Aorta (tissue), 5 donors: Measurements from ENCODE around the gene VPS35L. TPM values are rescaled to one million over a fixed set of nuclear protein-coding genes. Genes with fewer than 3 reads are reported as not detected.

Source experiments
- ATAC-seq: fragments of 200-7000 bp; cut with Tn5 transposase; one replicate; pipeline ENCODE4 v1.9.1; 2022; ENCODE audit warnings: moderate library complexity; ENCODE audit not compliant: low FRiP score
- DNase-seq, 2 donors: peaks; one replicate each; pipeline ENCODE4 v3.0.0-alpha.2; 2020
- H3K27ac ChIP-seq, 2 donors: one replicate each; pipeline ENCODE4 v1.5.1; 2013; ENCODE audit warnings: low read length in 2 of 2, mild to moderate bottlenecking in 2 of 2, moderate library complexity in 2 of 2, control low read depth in 1 of 2, inconsistent platforms in 1 of 2, low read depth in 1 of 2
- H3K27me3 ChIP-seq, 2 donors: one replicate each; pipeline ENCODE4 v1.6.1; 2013; ENCODE audit warnings: control low read depth in 1 of 2, low read length in 1 of 2, mild to moderate bottlenecking in 1 of 2, moderate library complexity in 1 of 2; ENCODE audit not compliant: insufficient read depth in 2 of 2, control insufficient read depth in 1 of 2
- H3K36me3 ChIP-seq, 2 donors: one replicate each; pipeline ENCODE4 v1.6.1; 2013; ENCODE audit warnings: control low read depth in 1 of 2, low read length in 1 of 2, mild to moderate bottlenecking in 1 of 2; ENCODE audit not compliant: insufficient read depth in 2 of 2, control insufficient read depth in 1 of 2
- H3K4me1 ChIP-seq, 2 donors: one replicate each; pipeline ENCODE4 v1.6.1; 2013; ENCODE audit warnings: low read length in 2 of 2, control low read depth in 1 of 2, mild to moderate bottlenecking in 1 of 2, moderate library complexity in 1 of 2; ENCODE audit not compliant: insufficient read depth in 2 of 2, control insufficient read depth in 1 of 2
- H3K4me3 ChIP-seq, 2 donors: one replicate each; pipeline ENCODE4 v1.5.1; 2013; ENCODE audit warnings: low read length in 2 of 2, control low read depth in 1 of 2, mild to moderate bottlenecking in 1 of 2
- H3K9me3 ChIP-seq: one replicate; pipeline ENCODE4 v1.6.1; 2013; ENCODE audit warnings: mild to moderate bottlenecking, low read length; ENCODE audit not compliant: control insufficient read depth
- WGBS, 2 donors: extraction: QIAGEN DNeasy Blood & Tissue Kit; methylation state at CpG; one replicate each; pipeline ENCODE4 v1.1.7; 2013; 5-methylcytosine and 5-hydroxymethylcytosine counted together
- intact Hi-C, 2 donors: fragments of 100-400 bp; cut with DNase I; formaldehyde crosslinking; loops; one replicate each; pipeline versions ENCODE4 v1.14.2 to v1.15.0; 2022
- polyA plus RNA-seq, 2 donors: library from polyadenylated mRNA; stranded (reverse); fragments of 200-250 nt; gene quantifications; one replicate each; pipeline ENCODE4 v1.2.3, GENCODE V29; 2013
- total RNA-seq, 2 donors: library from RNA; stranded (reverse); fragmentation: NEBNext Ultra II Directional; extraction: Animal tissue kit (Norgen Biotek cat#: 25700); gene quantifications; one replicate each; pipeline ENCODE4 v1.2.1, GENCODE V29; 2021
- donor health status: healthy with polysubstance abuse.
- donor health status: Bipolar disorder and iron deficiency.
- donor health status: DM: no; HTN: no; CAD: no.
- donor health status: DM: no; HTN: no; CAD: no.
- donor health status: DM: yes; HTN: yes; CAD: no.

VPS35L gene
- total and polyA plus RNA-seq, 4 donors = 31.4 to 66.8 (median 40.8) TPM

- intact Hi-C loops = loop anchor here in 1 of 2 donors (10.0 kb wide), 1 partner anchor 275 kb away; the partner anchor contains the start of gene GPRC5B
- Histone ChIP-seq H3K27me3 (no peaks in the 10 kb centered on the region), H3K36me3 (peaks cover 0 to 3% of the 10 kb centered on the region in 2 donors), H3K4me3 (no peak overlapping the region), H3K4me1 (no peaks in the 10 kb centered on the region), H3K9me3 (no peaks in the 10 kb centered on the region), H3K27ac (no peak overlapping the region)
- 73 to 81% methylated on average over 5 of the region's 5 CpGs for WGBS, 2 donors
- ATAC-seq = no peak
- no peak for DNase-seq
Observed at GRCh38 chr16:19609359-19609758, 53.9 kb downstream of the VPS35L start.

- intact Hi-C loops = no loop called here
- H3K27ac ChIP-seq = no peak overlapping the region
- DNase-seq (no peak), ATAC-seq (no peak)
- H3K9me3 ChIP-seq = no peaks in the 10 kb centered on the region
- no peak overlapping the region for H3K4me3 ChIP-seq
- H3K36me3 ChIP-seq = peaks cover 0 to 3% of the 10 kb centered on the region in 2 donors
- no peaks in the 10 kb centered on the region for H3K27me3 ChIP-seq
- 95 to 97% methylated on average over 13 of the region's 13 CpGs for WGBS, 2 donors
- no peaks in the 10 kb centered on the region for H3K4me1 ChIP-seq
Observed at GRCh38 chr16:19610200-19610599, 54.7 kb downstream of the VPS35L start.

- WGBS, 2 donors = 92 to 93% methylated on average over 5 of the region's 5 CpGs
Observed at GRCh38 chr16:19613834-19614233, 58.3 kb downstream of the VPS35L start.

GRCh38 chr16:19616241-19616640, 60.7 kb downstream of the VPS35L start:
- Histone ChIP-seq H3K4me3 (no peak overlapping the region), H3K27ac (no peak overlapping the region), H3K9me3 (no peaks in the 10 kb centered on the region), H3K4me1 (no peaks in the 10 kb centered on the region), H3K27me3 (no peaks in the 10 kb centered on the region), H3K36me3 (peaks cover 0 to 4% of the 10 kb centered on the region in 2 donors)
- DNase-seq (no peak), ATAC-seq (no peak)
- intact Hi-C loops = no loop called here
- WGBS, 2 donors = 48 to 51% methylated on average over 6 of the region's 6 CpGs

More at GRCh38 chr16:19613834-19614233, 58.3 kb downstream of the VPS35L start:
- no peaks in the 10 kb centered on the region for H3K27me3 ChIP-seq
- H3K36me3 ChIP-seq = peaks cover 0 to 5% of the 10 kb centered on the region in 2 donors
- DNase-seq (no peak), ATAC-seq (no peak)
- intact Hi-C loops = no loop called here
- H3K4me1 ChIP-seq = no peaks in the 10 kb centered on the region
- H3K9me3 ChIP-seq = no peaks in the 10 kb centered on the region
- no peak overlapping the region for H3K27ac ChIP-seq
- no peak overlapping the region for H3K4me3 ChIP-seq

- DNase-seq = no peak
Observed at GRCh38 chr16:19618876-19619275, 63.4 kb downstream of the VPS35L start.

GRCh38 chr16:19621445-19621844, 65.9 kb downstream of the VPS35L start:
- ATAC-seq = no peak
- H3K9me3 ChIP-seq = no peaks in the 10 kb centered on the region
- no peak overlapping the region for H3K27ac ChIP-seq
- no peaks in the 10 kb centered on the region for H3K4me1 ChIP-seq
- H3K36me3 ChIP-seq = peaks cover 0 to 7% of the 10 kb centered on the region in 2 donors
- H3K4me3 ChIP-seq = no peak overlapping the region
- intact Hi-C loops = no loop called here
- DNase-seq = no peak
- 25 to 31% methylated on average over 3 of the region's 3 CpGs for WGBS, 2 donors
- H3K27me3 ChIP-seq = no peaks in the 10 kb centered on the region

More at GRCh38 chr16:19618876-19619275, 63.4 kb downstream of the VPS35L start:
- 92 to 94% methylated on average over 9 of the region's 9 CpGs for WGBS, 2 donors
- Histone ChIP-seq H3K27ac (no peak overlapping the region), H3K4me1 (no peaks in the 10 kb centered on the region), H3K36me3 (peaks cover 0 to 2% of the 10 kb centered on the region in 2 donors), H3K9me3 (no peaks in the 10 kb centered on the region), H3K4me3 (no peak overlapping the region), H3K27me3 (no peaks in the 10 kb centered on the region)
- no peak for ATAC-seq
- intact Hi-C loops = no loop called here

- no peaks in the 10 kb centered on the region for H3K9me3 ChIP-seq
- 90 to 96% methylated on average over 6 of the region's 6 CpGs for WGBS, 2 donors
Observed at GRCh38 chr16:19625039-19625438, 69.5 kb downstream of the VPS35L start.

GRCh38 chr16:19636436-19637267, 81.1 kb downstream of the VPS35L start:
- Histone ChIP-seq H3K4me3 (no peak overlapping the region), H3K4me1 (no peaks in the 10 kb centered on the region), H3K27me3 (no peaks in the 10 kb centered on the region), H3K9me3 (no peaks in the 10 kb centered on the region), H3K27ac (no peak overlapping the region), H3K36me3 (peaks cover 0 to 6% of the 10 kb centered on the region in 2 donors)
- intact Hi-C loops = no loop called here
- DNase-seq (no peak), ATAC-seq (no peak)
- 62 to 77% methylated on average over 7 of the region's 7 CpGs for WGBS, 2 donors

More at GRCh38 chr16:19625039-19625438, 69.5 kb downstream of the VPS35L start:
- Histone ChIP-seq H3K27me3 (no peaks in the 10 kb centered on the region), H3K36me3 (peaks cover 0 to 7% of the 10 kb centered on the region in 2 donors), H3K4me1 (no peaks in the 10 kb centered on the region), H3K4me3 (no peak overlapping the region), H3K27ac (no peak overlapping the region)
- DNase-seq (no peak), ATAC-seq (no peak)
- intact Hi-C loops = no loop called here

- H3K27ac ChIP-seq = no peak overlapping the region
- H3K4me3 ChIP-seq = no peak overlapping the region
- WGBS, 2 donors = 37 to 39% methylated on average over 8 of the region's 8 CpGs
- no peaks in the 10 kb centered on the region for H3K9me3 ChIP-seq
- intact Hi-C loops = no loop called here
- DNase-seq = no peak
- peaks cover 0 to 6% of the 10 kb centered on the region in 2 donors for H3K36me3 ChIP-seq
- no peaks in the 10 kb centered on the region for H3K4me1 ChIP-seq
- no peak for ATAC-seq
- H3K27me3 ChIP-seq = no peaks in the 10 kb centered on the region
Observed at GRCh38 chr16:19639986-19640421, 84.5 kb downstream of the VPS35L start.
